Activated T-cell treated with anti-CD3 and anti-CD28 coated beads for 1 hour (primary cell): ENCODE results near the gene RNASE8.
"Not testable (repeated sequence)": the region's sequence is repeated elsewhere in the genome, so short reads cannot be mapped to it uniquely, and the experiment has no call there.

Source experiments
- DNase-seq: peaks from one replicate; pipeline ENCODE4 v3.0.0-alpha.2; 2020; ENCODE audit warnings: low read depth

Gene RNASE8, protein sequence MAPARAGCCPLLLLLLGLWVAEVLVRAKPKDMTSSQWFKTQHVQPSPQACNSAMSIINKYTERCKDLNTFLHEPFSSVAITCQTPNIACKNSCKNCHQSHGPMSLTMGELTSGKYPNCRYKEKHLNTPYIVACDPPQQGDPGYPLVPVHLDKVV

GRCh38 chr14:21057803-21058675, at the start of gene RNASE8:
TSS of gene RNASE8 (plus strand) at chr14:21057822. CDS start at chr14:21057893, 71 bp downstream.
- DNase-seq = no peak

- DNase-seq = not testable (repeated sequence)
Measured at GRCh38 chr14:21009721-21010120, 47.9 kb upstream of the RNASE8 start.

- no peak for DNase-seq
Measured at GRCh38 chr14:21011136-21011535, 46.5 kb upstream of the RNASE8 start.

DNA sequence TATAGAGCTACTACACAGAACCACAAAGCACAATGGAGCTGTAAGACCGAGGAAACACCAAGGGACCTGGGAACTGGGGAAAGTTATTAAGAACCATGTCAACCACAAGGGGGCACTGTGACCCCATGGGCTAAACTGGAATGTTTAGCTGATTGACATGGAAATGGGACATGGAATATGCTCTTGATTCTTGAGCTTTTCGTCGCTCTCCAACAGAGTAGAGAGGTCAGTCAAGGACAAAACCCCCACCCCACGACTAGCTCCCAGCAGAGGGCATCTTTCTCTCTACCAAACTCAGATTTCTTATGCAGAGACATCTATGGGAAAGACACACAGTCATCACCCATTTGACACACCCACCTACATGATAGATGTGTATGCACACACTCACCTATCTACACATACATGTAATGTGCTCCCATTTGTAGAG, 42.8 kb upstream of the RNASE8 start:
- peak; percentile 81 for DNase-seq

DNA sequence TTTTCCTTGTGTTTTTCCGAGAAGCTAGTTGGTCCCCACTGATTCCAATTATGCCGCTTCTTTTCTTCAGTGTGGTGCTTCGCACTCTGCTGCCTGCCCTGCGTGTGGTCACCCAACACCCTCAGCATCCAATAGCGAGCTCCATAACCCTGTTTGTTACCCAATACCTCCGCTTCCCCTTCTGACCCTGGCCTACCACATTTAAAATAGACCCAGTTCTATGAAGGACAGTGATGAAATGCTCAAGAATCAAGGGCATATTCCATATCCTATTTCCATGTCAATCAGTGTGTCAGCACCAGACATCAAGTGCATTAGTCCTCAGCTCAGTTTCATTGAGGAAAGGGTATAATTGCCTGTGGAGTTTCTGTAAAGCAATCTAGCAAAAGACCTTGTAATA, 42.3 kb upstream of the RNASE8 start:
- no peak for DNase-seq

DNA sequence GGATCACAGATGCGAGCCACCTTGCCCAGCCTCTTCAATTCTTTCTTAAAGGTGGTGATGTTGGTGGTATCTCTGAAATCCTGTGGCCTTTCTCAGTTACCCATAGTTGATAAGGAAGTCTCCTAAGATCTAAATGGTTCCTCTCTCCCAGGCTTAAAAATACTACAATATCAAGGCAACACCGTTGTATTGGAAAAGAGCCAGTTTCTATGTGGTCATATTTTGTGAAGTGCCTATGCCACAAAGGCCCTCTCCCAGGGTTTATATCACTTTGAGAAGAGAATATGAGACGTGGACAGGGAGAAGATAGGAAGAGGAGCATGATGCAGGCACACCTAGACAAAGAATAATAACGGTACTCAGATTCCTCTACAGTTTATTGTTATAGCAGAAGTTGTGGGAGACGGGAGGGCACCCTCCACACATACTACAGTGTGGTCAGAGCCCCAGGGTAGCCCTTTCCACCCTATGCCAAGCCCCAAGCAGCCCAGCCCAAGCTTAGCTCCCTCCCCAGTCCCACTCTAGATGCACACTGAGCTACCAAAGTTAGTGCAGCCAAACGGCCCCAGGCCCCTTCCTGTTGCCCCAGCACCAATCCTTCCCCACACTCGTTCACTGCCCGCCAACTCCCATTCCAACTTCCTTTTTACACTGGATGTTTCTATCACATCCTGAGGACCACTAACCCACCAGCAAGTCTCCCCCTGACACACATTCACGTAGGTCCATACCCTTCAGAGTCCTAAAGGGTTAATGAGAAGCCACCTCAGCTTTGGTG, 41.0 kb upstream of the RNASE8 start:
- no peak for DNase-seq

GRCh38 chr14:21017528-21018245, 39.9 kb upstream of the RNASE8 start:
- DNase-seq = no peak

GRCh38 chr14:21018286-21018685, 39.3 kb upstream of the RNASE8 start:
- DNase-seq = no peak

DNA sequence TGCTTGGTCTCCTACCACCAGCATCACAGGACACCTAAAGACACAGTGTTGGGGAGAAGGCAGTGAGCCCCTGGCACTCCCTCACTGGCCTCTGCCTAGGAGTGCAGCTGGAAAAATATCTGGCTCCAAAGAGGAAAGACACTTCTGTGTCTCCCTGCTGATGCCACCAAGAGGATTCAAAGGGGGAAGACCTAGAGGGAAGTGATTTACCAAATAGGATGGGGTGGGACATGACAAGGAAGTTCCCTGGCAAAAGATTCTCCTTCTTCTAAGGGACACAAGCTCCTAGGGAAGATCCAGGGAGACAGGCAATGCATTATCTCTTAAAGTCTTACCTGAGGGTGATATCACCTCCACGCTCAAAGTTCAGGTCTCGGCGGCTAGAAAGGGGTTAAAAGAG, 38.8 kb upstream of the RNASE8 start:
- DNase-seq = no peak

GRCh38 chr14:21019366-21019765, 38.3 kb upstream of the RNASE8 start:
- no peak for DNase-seq

DNA sequence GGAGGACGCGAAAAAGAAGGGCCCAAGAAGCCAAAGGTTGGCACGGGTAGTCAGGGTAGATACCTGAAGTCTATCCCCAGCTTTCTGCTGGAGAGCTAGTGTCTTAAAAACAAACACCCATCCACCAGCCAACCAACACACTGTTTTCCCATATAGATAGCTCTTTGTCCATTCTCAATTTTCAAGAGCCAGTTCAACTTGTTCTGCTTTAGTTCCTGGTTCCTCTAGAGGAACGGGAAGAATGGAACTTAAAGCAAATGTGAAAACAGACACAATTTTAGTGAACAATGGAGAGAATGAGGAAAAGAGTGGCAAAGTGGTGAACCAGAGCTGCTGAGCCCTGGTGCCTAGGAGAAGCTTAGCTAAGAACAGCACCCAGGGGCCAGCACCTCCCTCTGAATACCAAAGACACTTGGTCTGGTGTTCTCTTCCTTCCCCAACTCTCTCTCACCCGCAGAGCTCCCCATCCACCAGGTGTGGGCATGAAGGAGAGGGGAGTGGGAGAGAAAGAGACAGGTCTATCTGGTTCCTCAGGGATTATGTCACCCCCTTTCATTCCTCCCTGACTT, 36.6 kb upstream of the RNASE8 start:
- no peak for DNase-seq

- no peak for DNase-seq
Measured at GRCh38 chr14:21022686-21023085, 34.9 kb upstream of the RNASE8 start.

DNA sequence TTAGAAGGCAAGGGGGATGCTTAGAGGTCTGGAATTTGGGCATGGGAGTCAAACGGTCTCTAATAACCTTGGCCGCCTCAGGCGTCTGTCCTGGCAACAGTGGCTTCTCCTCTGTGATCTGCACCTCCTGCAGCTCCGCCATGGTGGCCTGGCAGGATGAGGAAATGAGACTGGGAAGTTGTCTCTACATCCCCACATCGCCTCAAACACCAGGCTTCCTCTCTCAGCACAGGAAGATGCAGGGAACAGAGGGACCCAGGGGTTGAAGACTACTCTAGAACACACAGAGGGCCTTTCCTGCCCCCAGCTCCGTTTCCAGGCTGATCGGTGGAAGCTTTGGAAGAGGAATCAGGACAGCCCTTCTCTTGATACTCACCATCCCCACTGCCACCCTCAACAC, 34.4 kb upstream of the RNASE8 start:
- DNase-seq = no peak

- DNase-seq = no peak
Measured at GRCh38 chr14:21023817-21024584, 33.6 kb upstream of the RNASE8 start.

DNA sequence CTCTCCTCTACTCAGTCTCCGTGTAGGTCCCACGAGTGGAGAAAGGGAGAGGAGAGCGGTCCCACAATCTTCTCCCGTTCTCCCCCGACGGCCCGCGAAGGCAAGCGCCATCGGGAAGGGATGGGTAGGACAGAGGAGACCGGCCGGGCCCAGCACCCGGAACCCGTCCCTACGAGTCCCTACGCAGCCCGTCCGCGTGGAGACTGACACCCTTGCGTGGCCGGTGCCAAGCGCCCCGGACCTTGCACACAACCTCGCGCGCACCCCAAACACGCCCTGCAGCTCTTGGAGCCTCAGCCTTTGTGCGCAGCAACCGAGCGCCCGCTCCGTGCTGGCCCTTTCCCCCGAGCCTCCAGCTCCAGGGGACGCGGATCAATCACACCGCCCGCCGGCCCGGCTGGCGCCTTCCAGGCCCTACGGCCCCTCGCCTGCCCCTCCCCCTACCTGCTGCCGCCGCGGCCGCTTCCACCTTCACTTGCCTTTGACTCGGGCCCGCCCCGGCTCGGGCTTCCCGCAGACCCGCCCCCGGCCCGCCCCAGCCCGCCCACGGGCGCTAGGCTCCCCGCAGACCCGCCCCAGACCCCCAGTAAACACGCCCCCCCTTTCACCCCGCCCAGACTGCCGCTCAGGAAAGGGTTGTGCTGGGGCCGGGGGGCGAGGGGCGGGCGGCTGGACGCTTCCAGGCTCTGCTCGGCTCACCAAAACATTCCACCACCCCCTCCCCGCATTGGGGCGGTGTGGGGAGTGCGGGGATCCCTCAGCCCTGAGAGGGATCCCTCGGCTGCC, 32.8 kb upstream of the RNASE8 start, which contains the start of gene NDRG2:
Gene NDRG2 (minus strand): TSS at position 477 of the 786 bp plus-strand sequence. CDS start 1,746 bp downstream, outside the sequence.
- DNase-seq = peak; percentile 72

DNA sequence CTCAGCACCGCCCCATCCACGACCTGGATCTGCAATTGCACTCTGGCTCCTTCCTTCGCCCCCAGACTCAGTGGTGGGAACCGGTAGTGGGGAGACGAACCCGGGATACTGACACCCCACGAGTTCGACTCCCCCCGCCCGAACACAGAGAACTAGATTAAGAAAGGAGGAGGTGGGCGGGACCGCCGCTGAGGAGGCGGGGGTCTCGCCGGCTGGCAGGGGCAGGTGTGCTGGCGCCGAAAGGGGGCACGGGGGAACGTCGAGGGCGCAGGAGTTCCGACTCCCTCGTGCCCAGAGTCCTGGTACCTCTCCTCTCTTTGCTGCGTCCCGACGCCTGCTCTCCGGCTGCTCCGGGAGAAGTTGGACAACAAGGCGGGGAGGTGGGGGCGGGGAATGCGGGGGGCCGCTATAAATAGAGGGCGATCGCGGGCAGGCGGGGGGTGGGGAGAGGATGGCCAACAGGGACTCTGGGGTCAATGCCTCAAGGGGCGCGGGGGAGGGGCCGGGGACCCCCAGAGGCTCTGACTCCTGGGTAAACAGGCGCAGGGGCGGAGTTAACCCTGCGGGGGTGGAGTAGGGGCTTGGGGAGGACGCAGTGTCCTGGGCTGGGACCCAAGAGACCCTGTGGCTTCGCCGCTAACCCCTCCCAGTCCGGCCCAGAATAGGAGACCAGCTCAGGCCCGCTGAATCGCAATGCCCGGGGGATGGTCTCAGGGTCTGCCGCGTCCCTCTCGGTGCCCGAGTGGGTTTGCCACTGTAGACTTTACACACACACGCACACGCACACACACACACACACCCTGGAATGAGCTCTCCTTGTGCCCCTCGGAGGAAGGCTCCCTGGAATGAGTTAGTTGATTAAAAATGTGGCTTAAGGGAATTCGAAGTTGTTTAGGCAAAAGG, 32.0 kb upstream of the RNASE8 start:
- no peak for DNase-seq

DNA sequence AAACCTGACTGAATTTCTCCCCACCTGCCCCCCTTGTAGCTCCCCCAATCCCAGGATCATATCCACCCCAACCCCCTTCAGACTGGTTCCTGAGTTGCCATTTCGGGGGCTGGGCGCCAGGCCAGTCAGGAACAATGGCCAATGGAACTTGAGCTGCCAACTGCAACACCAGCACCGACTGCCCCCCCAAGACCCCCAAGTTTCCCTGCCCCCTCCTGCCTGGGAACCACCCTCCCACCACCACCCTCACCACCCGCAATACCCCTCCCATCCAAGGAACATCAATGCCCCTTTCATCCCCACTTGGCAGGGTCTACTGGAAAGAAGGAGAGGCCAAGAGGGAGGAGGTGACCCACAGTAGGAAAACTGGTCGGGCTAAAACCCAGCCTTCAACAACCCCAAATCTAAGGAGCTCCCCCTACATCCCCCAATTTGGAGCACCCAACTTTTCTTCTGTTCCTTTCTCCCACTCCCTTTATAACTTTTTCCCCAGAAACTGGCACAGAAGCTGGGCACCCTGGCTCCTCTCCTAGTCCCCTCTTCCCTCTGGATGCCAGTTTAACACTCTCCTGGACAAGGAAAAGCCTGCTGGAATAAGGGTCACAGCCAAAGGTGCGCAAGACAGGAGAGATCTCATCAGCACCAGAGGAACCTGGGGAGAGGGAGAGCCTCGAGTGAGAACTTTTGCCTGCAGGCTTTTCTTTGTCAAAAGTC, 31.2 kb upstream of the RNASE8 start:
- DNase-seq = no peak

- DNase-seq = no peak
Measured at GRCh38 chr14:21026988-21027315, 30.7 kb upstream of the RNASE8 start.
